Kidney (tissue), 14 donors: Measurements from ENCODE around the gene C1orf141. TPM values are rescaled to one million over a fixed set of nuclear protein-coding genes. Genes with fewer than 3 reads are reported as not detected.

Experiments
- DNase-seq, 5 donors: peaks; one replicate each; pipeline ENCODE4 v3.0.0-alpha.2; 2013 to 2020
- FAIRE-seq: peaks from 2 replicates; lab custom pipeline; 2012; peaks lifted over from hg19 to GRCh38; lab: Jason Lieb, UNC
- H3K27ac ChIP-seq, 2 donors: one replicate each; pipeline ENCODE4 v1.7.0; 2013; ENCODE audit warnings: low read depth in 2 of 2, low read length in 2 of 2, inconsistent platforms in 1 of 2
- H3K27me3 ChIP-seq: one replicate; pipeline ENCODE4 v1.7.1; 2013; ENCODE audit warnings: low read length, inconsistent platforms; ENCODE audit not compliant: control insufficient read depth, insufficient read depth
- H3K36me3 ChIP-seq, 3 donors: one replicate each; pipeline versions ENCODE4 v1.7.0 to v1.7.1; 2013; ENCODE audit warnings: low read length in 3 of 3, control low read depth in 1 of 3, inconsistent platforms in 1 of 3; ENCODE audit not compliant: insufficient read depth in 3 of 3, control insufficient read depth in 2 of 3
- H3K4me1 ChIP-seq, 3 donors: one replicate each; pipeline versions ENCODE4 v1.7.0 to v1.7.1; 2013; ENCODE audit warnings: low read length in 3 of 3, inconsistent platforms in 1 of 3, low read depth in 1 of 3; ENCODE audit not compliant: control insufficient read depth in 2 of 3, insufficient read depth in 2 of 3
- H3K4me3 ChIP-seq, 3 donors: one replicate each; pipeline versions ENCODE4 v1.7.0 to v1.8.1; 2013; ENCODE audit warnings: low read length in 3 of 3, control low read depth in 1 of 3, inconsistent platforms in 1 of 3
- H3K9ac ChIP-seq, 3 donors: one replicate each; pipeline versions ENCODE4 v1.7.0 to v1.7.1; 2013; ENCODE audit warnings: low read length in 3 of 3, control low read depth in 1 of 3, inconsistent platforms in 1 of 3
- H3K9me3 ChIP-seq, 3 donors: one replicate each; pipeline versions ENCODE4 v1.7.0 to v1.7.1; 2013; ENCODE audit warnings: low read length in 3 of 3, control low read depth in 1 of 3, inconsistent platforms in 1 of 3; ENCODE audit not compliant: control insufficient read depth in 2 of 3, insufficient read depth in 1 of 3
- intact Hi-C: fragments of 100-400 bp; cut with DNase I; formaldehyde crosslinking; loops from one replicate; pipeline ENCODE4 v1.11.1; 2022
- polyA plus RNA-seq: library from polyadenylated mRNA; stranded (reverse); fragments of 350-450 nt; fragmentation: Illumina TruSeq; extraction: RNeasy Lipid Tissue Mini Kit (QIAGEN cat#74804); gene quantifications from one replicate; pipeline ENCODE4 v1.2.3, GENCODE V29; 2014; ENCODE audit warnings: low read depth, low replicate concordance; ENCODE audit not compliant: insufficient read depth
- total RNA-seq: library from RNA; stranded (reverse); fragmentation: NEBNext Ultra II Directional; extraction: Animal tissue kit (Norgen Biotek cat#: 25700); gene quantifications from one replicate; pipeline ENCODE4 v1.2.1, GENCODE V29; 2021
- TF ChIP-seq, protein P1 (sequence below): IDR thresholded peaks from 3 replicates; pipeline ENCODE4 v1.5.1; 2012; ENCODE audit warnings: mild to moderate bottlenecking, moderate library complexity, borderline replicate concordance; ENCODE audit not compliant: insufficient read depth; ENCODE audit errors: extremely low read depth
- donor health status: control.
- donor health status: control.
- donor health status: control.
- donor health status: control.
- donor health status: control.
- donor health status: DM: yes; HTN: yes; CAD: no.
- donor health status: Normal renal cell carcinoma (clear cell type).

C1orf141 gene
- total and polyA plus RNA-seq, 2 donors from 2014 or later, result not detected

DNA sequence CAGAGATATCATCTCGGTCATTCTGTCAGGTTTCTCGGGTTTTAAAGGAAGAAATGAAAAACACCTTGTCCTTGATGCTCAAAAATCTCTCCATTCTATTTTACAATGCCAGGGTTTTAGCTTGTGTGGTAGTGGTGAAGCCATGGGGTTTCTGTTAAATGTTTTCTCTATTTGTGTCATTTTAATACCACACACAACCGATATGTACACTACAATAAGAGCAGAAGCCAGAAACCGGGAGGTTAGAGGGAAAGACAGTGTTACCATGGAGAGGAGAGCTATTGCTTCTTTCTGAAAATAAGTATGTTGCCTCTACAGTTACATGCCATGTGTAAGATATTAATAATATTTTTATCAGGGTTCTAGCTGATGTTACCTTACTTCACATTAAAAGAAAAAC lies 83.6 kb downstream of the C1orf141 start:
- Histone ChIP-seq H3K27me3 (no peaks in the 10 kb centered on the region), H3K27ac (no peak overlapping the region), H3K4me1 (peaks cover 0 to 5% (median 0%) of the 10 kb centered on the region in 3 donors), H3K9me3 (no peaks in the 10 kb centered on the region), H3K36me3 (peaks cover 2 to 8% (median 4%) of the 10 kb centered on the region in 3 donors), H3K4me3 (no peak overlapping the region), H3K9ac (no peak overlapping the region)
- intact Hi-C loops, result no loop called here
- DNase-seq (no peak), FAIRE-seq (no peak)
- TF ChIP-seq, protein P1, sequence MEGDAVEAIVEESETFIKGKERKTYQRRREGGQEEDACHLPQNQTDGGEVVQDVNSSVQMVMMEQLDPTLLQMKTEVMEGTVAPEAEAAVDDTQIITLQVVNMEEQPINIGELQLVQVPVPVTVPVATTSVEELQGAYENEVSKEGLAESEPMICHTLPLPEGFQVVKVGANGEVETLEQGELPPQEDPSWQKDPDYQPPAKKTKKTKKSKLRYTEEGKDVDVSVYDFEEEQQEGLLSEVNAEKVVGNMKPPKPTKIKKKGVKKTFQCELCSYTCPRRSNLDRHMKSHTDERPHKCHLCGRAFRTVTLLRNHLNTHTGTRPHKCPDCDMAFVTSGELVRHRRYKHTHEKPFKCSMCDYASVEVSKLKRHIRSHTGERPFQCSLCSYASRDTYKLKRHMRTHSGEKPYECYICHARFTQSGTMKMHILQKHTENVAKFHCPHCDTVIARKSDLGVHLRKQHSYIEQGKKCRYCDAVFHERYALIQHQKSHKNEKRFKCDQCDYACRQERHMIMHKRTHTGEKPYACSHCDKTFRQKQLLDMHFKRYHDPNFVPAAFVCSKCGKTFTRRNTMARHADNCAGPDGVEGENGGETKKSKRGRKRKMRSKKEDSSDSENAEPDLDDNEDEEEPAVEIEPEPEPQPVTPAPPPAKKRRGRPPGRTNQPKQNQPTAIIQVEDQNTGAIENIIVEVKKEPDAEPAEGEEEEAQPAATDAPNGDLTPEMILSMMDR, result no peak

- no peak overlapping the region for H3K27ac ChIP-seq
- H3K4me3 ChIP-seq, result no peak overlapping the region
- intact Hi-C loops, result no loop called here
- no peak for DNase-seq
- peaks cover 8 to 36% (median 19%) of the 10 kb centered on the region in 3 donors for H3K36me3 ChIP-seq
- H3K9ac ChIP-seq, result no peak overlapping the region
- no peaks in the 10 kb centered on the region for H3K27me3 ChIP-seq
- H3K9me3 ChIP-seq, result peaks cover 0 to 1% (median 0%) of the 10 kb centered on the region in 3 donors
- TF ChIP-seq, protein P1, result no peak
- H3K4me1 ChIP-seq, result no peaks in the 10 kb centered on the region
- FAIRE-seq, result no peak
Observed at GRCh38 chr1:67044631-67045270, 90.0 kb downstream of the C1orf141 start.

GRCh38 chr1:67043366-67043765 lies 91.4 kb downstream of the C1orf141 start:
- Histone ChIP-seq H3K27ac (no peak overlapping the region), H3K9ac (no peak overlapping the region), H3K36me3 (peaks cover 8 to 32% (median 17%) of the 10 kb centered on the region in 3 donors), H3K9me3 (peaks cover 0 to 1% (median 0%) of the 10 kb centered on the region in 3 donors), H3K4me1 (no peaks in the 10 kb centered on the region), H3K27me3 (no peaks in the 10 kb centered on the region), H3K4me3 (no peak overlapping the region)
- TF ChIP-seq, protein P1, result no peak
- DNase-seq (no peak), FAIRE-seq (no peak)
- intact Hi-C loops, result no loop called here

Other genes starting within 250 kb of the C1orf141 start
- gene DNAI4, start 210.1 kb downstream of the C1orf141 start, total RNA-seq, result 26.8 TPM
- 4.1 TPM for gene DNAI4, start 210.1 kb downstream of the C1orf141 start, polyA plus RNA-seq
- gene MIER1, start 210.0 kb downstream of the C1orf141 start, total RNA-seq, result 47.6 TPM
- gene MIER1, start 210.0 kb downstream of the C1orf141 start, polyA plus RNA-seq, result 9.4 TPM
- gene SLC35D1, start 80.8 kb downstream of the C1orf141 start, total RNA-seq, result 11.8 TPM
- gene SLC35D1, start 80.8 kb downstream of the C1orf141 start, polyA plus RNA-seq, result 5.7 TPM
- 0.19 TPM for gene IL23R, start 31.5 kb upstream of the C1orf141 start, total RNA-seq
- not detected for gene IL23R, start 31.5 kb upstream of the C1orf141 start, polyA plus RNA-seq
- gene IL12RB2, start 172.9 kb upstream of the C1orf141 start, total RNA-seq, result 1.5 TPM
- gene IL12RB2, start 172.9 kb upstream of the C1orf141 start, polyA plus RNA-seq, result 0.26 TPM